Stimulated activated CD4-positive, alpha-beta T cell treated with anti-CD3 and anti-CD28 coated beads, Interleukin-1b, Interleukin-23, amount 100 ng/mL, for 24 hours (primary cell): ENCODE results near the gene AQP4.

Source experiments
- DNase-seq, 4 experiments: peaks; one replicate each; pipeline ENCODE4 v3.0.0-alpha.2; 2020; ENCODE audit warnings: low read depth in 4 of 4, low spot score in 1 of 4

Gene AQP4, protein sequence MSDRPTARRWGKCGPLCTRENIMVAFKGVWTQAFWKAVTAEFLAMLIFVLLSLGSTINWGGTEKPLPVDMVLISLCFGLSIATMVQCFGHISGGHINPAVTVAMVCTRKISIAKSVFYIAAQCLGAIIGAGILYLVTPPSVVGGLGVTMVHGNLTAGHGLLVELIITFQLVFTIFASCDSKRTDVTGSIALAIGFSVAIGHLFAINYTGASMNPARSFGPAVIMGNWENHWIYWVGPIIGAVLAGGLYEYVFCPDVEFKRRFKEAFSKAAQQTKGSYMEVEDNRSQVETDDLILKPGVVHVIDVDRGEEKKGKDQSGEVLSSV

DNA sequence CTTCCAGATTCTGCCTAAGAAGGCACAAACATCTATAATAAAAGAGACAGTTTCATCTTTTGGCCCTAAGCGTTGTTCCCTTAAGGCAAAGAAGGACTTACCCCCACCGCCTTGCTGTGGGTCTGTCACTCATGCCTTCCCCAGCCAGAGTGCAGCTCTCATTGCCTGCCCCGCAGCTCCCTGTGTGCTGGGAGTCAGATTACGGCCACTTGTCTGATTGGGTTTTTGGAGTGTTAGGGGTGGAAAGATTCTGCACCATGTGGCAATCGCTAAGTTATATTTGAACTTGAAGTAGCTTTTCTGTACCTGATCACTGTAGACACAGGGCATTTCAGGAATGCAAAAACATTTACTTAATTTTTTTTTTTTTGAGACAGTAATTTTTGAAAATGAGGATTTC, at the start of gene AQP4:
Gene AQP4, minus strand, starts transcription at position 151 of the 400 bp plus-strand sequence. Its CDS starts 18 bp downstream, at position 133.
- no peak for DNase-seq

DNA sequence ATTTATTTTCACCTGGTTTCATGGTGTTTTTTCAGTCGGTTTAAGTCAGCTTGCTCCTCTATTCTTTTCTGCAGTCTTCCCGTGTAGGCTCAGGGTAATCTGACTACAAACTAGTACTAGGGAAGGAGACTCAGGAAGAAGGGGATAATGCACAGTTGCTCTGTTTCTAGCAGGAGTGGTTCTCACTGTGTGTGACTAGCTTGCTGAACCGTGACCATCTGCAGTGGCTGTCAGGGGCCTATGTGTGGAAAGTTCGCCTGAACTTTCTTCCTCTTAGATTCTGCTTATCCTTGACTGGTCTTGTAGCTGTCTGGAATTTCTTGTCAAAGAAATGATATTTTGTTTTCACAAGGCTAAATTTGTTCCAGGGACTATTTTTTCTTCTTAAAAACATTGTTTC, 46.3 kb upstream of the AQP4 start:
- DNase-seq: no peak

DNA sequence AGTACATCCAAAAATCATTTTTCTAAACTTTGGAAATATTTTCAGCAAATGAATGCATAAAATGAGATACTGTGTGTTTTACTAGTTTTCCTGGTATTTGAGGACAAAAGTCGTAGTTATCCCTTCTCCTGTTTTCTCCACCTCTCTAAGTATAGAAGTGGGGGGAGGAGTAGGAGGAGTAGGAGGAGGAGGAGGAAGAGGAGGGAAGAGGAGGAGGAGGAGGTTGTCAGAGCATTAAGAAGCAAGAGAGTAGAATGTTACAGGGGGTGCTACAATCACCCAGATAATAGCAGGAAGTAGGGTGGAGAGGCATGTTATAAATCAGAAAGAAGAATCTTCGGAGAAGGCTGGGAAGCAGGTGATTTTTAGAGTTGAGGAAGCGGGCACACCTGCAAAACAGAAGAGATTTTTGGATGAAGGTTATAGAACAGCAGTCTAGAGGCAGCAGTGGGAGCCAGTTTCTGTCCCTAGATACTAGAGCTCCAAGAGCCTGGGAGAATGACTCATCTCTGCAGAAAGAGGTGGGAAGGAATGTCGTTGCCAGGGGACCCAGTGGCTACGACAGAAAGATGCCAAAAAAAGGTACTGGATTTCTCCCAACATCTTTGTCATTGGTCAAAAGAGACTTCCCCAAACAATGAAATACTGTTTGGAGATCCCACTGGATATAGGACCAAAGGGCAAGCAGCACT, 44.2 kb upstream of the AQP4 start:
- no peak for DNase-seq

DNA sequence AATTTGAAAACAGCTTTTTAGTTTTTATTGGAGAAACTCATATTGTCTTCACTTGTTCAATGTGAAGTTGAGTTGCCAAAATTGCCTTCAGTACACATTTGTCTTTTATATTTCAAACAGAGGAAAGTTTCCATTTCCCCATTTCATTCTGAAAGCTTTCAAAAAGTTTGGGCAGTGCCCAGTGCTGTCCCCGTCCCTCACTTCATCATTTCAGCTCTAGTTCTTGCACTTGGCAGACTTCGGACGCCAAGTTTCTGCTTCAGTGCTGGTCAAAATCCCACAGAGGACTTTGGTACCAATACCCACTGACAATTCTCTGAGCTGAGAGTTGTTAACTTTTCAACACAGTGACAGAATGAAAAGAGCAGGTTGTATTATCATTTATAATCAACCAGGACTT, 43.4 kb upstream of the AQP4 start:
- DNase-seq: no peak

DNA sequence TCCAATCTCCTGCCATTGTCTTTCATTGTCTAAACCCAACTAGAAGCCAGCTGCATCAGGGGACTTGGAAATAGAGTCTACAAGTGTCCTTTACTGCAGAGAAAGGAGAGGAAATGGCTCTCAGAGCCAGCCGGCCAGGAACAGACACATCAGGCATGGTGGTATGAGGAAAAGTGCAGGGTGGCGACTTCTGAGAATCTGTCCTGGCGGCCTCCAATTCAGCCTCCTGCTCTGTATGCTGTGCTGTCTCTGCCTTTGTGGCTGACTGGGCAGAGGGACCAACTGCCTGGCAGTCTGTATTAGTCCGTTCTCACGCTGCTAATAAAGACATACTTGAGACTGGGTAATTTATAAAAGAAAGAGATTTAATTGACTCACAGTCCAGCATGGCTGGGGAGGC, 36.8 kb upstream of the AQP4 start:
- no peak for DNase-seq

DNA sequence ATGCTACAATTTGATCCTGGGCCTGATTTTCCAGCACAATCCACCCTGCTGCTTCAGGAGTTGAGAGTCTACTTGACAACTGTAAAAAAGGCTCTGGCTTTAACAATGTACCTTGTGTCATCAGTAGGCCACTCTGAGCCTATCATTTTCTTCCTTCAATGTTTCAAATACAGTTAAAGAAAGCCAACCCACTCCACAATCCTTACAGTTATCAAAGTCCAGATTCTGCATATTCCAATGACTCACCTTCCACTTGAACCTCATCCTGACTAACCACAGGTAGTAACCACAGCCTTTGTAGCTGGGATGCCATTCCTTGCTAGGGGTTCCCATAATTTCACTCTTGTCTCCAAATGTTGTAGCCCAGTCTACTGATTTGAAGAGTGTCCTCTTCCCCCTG, 35.5 kb upstream of the AQP4 start:
- no peak for DNase-seq

DNA sequence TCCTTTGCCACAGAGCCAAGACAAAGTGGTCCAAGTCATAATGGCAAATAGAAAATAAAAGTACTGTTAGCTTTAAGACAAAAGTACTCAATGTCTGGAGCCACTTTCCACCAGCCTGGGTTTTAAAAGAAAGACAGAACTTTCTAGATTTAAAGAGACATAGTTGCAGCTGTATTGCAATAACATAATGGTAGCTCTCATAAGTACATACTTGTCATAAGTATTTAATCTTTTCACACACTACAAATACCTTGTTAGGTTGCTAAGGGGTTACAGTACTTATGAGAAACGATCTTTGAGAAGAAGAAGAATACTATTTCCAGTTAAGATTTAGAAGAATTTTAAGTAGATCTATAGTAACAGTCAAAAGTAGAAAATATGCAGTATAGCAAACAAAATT, 28.9 kb upstream of the AQP4 start:
- DNase-seq: no peak

DNA sequence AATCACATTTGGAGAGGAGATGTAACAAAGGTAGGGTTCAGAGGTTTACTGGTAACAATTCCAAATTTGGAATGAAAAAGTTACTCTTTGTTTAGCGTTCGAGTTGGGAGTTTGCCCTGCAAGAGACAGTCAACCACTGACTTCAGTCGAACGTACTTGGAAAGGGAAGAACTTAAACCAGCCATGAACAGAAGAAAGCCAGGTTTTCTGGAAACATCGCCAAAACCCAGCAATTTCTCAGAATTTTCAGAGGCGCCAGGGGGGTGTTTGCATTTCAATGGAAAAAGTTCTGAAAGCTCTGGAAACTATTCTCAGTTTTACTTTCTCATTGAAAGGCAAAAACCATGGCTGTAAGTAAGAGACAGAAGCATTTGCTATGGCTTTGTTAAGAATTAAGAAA, 28.5 kb upstream of the AQP4 start:
- no peak for DNase-seq

DNA sequence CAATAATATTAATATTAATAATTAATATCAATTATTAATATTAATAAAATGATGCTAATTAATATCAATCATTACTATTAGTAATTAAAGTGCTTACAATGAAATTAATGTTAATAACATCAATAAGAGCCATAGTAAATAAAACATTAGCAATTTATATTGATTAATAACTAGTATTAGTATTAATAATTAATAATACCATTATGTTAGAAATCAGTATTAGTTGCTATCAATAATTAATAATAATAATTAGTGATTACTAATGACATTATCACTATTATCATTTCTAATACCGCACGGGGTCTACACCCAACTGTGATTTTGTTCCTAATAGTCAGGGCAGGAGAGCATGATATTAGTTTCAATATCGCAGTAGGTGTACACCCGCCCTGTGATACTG, 22.8 kb upstream of the AQP4 start:
- no peak for DNase-seq

DNA sequence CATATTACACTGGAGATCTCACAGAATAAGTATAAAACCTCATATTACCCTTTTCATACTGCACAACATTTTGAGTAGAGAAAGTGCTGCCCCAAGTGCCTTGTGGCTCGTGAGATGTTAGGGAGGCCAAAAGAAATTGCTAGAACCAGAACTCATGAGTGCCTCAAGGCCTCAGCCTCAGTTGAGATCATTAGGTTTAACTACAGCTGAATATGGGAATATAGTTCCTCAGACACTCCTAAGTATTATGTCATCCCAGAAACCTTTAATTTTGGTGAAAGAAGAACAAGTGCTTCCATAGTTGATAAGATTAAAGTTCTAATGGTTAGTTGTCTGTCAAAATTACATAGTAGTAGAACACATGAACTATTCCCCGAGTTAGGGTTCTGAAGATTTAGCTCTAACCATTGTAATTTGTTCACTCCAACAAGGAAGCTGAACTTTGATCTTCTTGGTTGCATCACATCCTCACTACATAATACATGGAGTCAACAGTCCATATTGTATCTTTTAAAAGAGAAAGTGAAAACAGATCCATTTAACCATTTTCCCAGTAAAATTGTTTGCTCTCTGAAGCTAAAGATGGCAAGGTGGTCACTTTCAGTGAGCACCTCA, 9.6 kb upstream of the AQP4 start:
- DNase-seq: no peak

DNA sequence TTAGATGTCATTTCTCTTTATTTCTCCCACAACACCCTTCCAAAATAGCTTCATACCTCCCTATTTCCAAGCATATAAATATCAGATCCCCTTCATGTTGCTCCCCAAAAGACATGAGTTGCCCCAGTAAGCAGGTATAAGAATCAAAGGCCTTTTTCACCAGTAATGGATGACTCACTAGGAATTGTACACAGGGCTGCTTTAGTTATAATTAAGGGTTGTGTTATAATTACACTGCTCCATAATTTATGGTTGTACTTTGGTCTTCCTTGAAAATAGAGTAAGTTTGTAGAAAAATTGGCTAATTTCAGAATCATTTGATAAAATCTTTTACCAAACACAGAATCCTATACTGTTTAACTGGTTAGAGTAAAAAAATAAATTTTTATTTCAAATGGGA, 8.8 kb upstream of the AQP4 start:
- no peak for DNase-seq

DNA sequence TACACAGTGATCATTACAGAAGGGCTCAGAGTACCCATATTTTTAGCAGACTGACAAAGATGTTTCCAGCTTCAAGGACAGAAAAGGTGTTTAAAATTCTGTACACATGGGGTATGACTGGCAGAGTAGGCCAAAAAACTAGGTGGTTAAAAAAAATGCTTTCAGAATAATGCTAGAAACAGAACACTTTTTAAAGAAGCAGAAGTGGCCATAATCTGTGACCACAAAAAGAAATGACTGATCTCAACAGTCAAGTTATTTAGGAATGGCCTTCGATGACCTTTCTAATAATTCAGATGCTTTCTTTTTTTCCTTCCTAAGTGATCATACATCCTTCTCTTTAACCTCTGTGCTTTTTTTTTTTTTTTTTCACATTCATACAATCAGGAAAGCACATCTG, 4.1 kb upstream of the AQP4 start:
- no peak for DNase-seq

DNA sequence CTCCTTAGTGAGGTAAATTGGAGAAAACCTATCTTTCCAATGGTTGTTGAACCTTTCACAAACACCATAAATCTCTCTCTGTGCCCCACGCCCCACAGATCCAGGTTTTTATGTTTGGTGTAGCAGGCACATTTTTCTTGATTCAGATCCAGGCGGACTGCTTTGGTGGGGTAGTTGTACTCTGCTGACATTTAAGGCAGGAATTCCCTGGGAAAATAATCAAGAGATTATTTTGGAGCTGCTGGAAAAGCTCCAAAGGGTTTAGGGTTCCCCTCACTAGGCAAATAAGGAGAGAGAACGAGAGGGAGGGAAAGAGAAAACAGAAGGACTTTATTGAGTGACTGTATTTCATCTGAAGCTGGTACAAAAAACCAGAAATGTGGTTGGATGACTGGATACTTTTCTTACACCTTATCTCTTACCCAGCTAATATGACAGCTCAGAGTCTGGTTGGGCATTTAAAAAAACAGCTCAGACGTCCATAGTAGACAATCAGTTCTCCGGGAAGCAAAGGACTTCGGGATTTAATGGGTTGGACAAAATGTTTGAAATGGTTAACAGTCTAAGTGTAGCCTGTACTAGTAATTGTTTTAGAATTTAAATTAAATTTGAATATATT, 3.6 kb upstream of the AQP4 start:
- no peak for DNase-seq

DNA sequence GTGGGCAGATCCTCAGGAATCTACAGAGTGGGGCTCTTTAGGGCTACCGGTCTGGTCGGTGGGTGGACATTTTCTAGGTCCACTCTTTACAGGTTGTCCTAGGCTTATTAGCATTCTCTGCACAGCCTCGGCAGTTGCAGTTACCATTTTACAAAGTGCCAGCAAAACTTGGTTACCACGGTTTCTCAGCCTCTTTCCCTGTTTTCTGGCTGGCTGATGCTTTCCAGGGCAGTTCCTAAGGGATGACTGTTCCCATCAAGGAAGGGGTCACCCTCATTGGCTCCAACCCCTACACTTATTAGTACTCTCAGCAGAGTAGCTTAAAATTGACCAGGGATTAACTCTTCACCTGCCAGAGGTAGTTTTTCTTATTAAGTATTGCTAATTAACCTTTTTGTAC, 2.0 kb upstream of the AQP4 start:
- no peak for DNase-seq

DNA sequence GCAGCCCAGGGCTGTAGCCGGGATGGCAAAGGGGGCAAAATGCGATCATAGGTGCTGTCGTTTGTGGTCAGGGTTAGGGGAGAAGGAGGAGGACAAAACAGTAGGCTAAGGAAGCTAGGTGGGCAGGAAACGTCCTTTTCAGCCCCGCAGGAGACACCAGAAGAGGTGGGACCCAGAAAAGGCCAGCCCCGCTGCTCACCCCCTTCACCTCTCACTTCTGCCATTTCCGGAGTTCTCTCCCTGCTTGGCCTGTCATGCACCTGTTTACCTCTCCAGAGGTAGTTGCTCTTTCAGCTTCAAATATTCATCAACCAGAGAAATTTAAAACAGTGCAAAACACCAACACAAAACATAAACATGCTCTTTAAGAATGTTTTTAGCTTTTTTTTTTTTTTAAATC, 849 bp downstream of the AQP4 start:
- DNase-seq: no peak

DNA sequence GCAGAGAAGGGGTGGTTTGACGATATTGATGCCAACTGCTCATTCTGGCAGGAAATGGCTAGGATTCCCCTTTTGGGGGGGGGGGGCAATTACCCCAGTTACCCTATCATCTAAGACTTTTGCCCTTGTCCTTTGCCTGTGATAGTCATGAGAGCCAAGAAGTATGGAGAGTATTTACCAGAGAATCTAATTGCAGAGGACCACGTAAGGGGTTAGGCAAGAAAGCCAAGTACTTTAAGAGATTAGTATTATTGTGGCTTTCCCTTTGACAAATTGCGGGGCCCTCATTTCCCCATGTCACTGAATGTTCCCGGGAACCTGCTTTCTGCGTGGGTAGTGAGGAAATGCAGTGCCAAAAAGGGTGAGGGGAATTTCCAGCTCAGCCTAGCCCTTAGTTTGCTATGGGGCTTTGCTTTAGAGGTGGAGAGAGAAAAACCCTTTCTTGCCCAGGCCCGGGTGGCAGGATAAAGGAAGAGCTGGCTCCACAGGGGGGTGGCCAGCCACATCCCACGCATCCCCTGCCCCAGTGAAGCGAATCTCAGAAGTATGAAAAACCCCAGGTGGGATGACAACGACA, 1.5 kb downstream of the AQP4 start:
- DNase-seq: no peak

DNA sequence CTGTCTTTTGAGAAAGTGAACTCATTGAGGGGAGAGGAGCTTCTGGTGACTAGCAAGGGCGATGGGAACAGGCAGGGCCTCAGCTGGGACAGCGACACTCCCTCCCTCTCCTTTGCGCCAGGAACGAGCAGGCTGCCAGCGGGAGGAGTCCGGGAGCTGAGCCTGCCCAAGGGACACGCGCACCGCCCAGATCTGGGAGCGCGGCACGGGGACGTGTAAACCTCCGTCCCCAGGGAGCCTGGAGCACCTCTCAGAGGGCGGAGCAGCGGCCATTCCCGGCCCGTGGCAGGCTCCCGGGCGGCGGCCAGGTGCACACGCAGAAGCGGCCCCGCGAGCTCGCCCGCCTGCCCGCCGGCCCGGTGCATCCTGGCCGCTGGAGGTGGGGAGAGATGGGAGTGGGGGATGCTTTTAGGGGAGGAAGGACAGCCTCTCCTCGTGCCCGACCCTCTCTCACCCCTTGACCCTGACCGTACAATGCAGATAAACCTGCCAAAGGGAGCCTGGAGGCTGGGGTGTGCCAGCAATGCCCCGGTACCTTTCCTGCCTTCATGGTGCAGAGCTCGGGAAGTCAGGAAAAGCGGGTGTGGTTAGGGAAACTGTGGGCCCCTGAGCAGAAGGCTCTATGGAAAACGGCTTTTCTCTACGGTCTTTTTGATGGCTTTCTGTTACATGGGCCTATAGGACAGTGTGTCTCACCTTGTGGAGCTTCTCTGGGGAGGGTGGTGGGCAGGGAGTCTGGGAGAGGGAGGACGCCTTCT, 2.2 kb downstream of the AQP4 start:
- no peak for DNase-seq

DNA sequence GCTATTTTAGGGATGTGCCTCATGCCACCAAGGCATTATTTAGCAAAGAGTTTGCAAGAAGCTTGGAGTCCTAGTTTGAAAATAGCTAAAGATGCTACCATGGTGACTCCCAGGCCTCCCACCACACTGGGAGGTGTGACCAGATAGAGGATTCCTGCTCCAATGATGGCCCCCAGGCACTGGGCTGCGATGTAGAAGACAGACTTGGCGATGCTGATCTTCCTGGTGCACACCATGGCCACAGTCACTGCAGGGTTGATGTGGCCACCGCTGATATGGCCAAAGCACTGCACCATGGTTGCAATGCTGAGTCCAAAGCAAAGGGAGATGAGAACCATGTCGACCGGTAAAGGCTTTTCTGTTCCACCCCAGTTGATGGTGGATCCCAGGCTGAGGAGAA, 3.4 kb downstream of the AQP4 start:
- no peak for DNase-seq

DNA sequence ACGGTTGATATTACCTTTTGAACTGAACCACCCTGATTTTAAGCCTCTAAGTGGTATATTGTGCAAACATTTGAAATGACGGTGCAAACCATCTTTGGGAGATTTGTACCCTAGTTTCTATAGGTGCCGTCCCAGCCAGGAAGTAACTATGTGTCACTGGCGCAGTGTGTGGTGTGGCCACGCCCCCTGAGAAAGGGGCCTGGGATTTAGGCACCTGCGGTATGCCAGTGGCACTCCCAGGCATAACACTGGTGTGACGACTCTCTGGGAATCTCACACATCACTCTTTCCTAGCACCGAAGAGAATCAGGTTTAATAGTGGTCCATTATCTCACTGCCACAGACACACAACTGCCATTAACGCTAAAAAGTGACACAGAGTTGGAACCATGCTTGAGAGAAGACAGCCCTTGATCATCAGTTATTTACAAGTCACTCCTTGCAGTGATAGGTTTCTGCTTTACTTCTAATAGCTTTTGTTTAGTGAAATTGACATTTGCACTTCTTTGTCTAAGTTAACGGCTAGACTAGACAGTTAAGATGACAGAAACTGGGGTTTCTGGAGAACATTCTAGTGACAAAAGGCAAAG, 11.1 kb downstream of the AQP4 start:
- no peak for DNase-seq

DNA sequence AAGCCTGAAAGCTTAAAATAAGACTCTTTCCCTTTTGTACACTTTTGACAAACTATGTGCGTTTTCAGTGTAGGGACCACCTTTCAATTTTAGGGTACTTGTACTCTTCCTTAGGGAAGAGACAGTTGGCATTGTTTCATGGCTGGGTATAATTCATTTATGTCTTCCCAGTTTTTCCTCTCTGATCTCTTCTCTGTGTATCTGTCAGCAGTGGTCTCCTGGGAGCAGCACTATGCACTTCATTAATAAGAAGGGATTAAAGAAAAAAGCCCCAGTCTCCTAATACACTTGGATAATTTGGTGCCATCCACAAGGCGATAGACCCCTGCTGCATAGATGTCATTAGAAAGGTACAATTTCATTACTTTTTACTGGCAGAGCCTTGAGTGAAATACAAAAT, 12.1 kb downstream of the AQP4 start:
- no peak for DNase-seq

DNA sequence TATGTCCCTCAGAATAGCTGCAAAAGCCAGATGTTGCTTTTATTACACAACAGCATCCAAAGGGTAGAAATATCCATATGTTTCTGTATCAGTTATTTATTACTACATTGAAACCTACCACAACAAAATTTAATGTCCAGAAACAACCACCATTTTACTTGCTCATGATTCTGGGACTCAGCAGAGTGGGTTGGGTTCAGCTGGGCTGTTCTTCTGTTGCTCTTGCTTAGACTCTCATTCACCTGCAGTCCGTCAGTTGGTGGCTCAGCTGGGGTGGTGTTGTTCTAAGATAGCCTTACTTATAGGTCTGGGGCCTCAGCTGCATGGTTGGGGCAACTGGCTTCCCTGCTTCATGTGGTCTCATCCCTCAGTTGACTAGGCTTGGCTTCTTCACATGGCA, 21.7 kb downstream of the AQP4 start:
- DNase-seq: no peak
